GM23338 (cell line): ENCODE data around the gene SLC15A5. TPM values are rescaled to one million over a fixed set of nuclear protein-coding genes. Genes with fewer than 3 reads are reported as not detected.

Source experiments
- ATAC-seq: fragments of 200-7000 bp; cut with Tn5 transposase; 3 replicates; pipeline ENCODE4 v1.9.1; 2020
- DNase-seq: peaks from one replicate; pipeline ENCODE4 v3.0.0-alpha.2; 2015; ENCODE audit warnings: low spot score
- H2AFZ ChIP-seq: fragments of 200-600 bp; sonication (generic); 2 replicates; pipeline ENCODE4 v1.8.0; 2016; ENCODE audit warnings: antibody characterized with exemption, mild to moderate bottlenecking, moderate library complexity
- H3F3A ChIP-seq: fragments of 200-600 bp; sonication (generic); replicated peaks from 2 replicates; pipeline ENCODE4 v1.8.0; 2017; ENCODE audit warnings: antibody characterized with exemption, mixed run types, low read depth
- H3K27ac ChIP-seq: fragments of 200-600 bp; sonication (generic); 2 replicates; pipeline ENCODE4 v1.6.1; 2016; ENCODE audit warnings: low read depth
- H3K27me3 ChIP-seq: fragments of 200-600 bp; sonication (generic); 2 replicates; pipeline ENCODE4 v1.8.0; 2016; ENCODE audit warnings: mild to moderate bottlenecking, mixed run types, moderate library complexity; ENCODE audit not compliant: insufficient read depth
- H3K36me3 ChIP-seq: fragments of 200-600 bp; sonication (generic); 2 replicates; pipeline ENCODE4 v1.8.0; 2016; ENCODE audit warnings: mild to moderate bottlenecking; ENCODE audit not compliant: insufficient read depth
- H3K4me1 ChIP-seq: fragments of 200-600 bp; sonication (generic); 2 replicates; pipeline ENCODE4 v1.8.0; 2016; ENCODE audit warnings: mild to moderate bottlenecking, moderate library complexity; ENCODE audit not compliant: insufficient read depth
- H3K4me2 ChIP-seq: fragments of 200-600 bp; sonication (generic); 2 replicates; pipeline ENCODE4 v1.7.1; 2017; ENCODE audit warnings: mixed run types
- H3K4me3 ChIP-seq: fragments of 200-600 bp; sonication (generic); 2 replicates; pipeline ENCODE4 v1.6.1; 2016; ENCODE audit warnings: mixed run types
- H3K79me2 ChIP-seq: fragments of 200-600 bp; sonication (generic); replicated peaks from 2 replicates; pipeline ENCODE4 v1.8.0; 2017; ENCODE audit warnings: mild to moderate bottlenecking; ENCODE audit not compliant: insufficient read depth
- H3K9me2 ChIP-seq: fragments of 200-600 bp; sonication (generic); 2 replicates; pipeline ENCODE4 v1.8.0; 2017; ENCODE audit not compliant: insufficient read depth
- H4K20me1 ChIP-seq: fragments of 200-600 bp; sonication (generic); replicated peaks from 2 replicates; pipeline ENCODE4 v1.8.0; 2017; ENCODE audit warnings: mild to moderate bottlenecking; ENCODE audit not compliant: insufficient read depth
- H3K27ac Mint-ChIP-seq: 2 replicates; pipeline ENCODE4 v1.8.0; 2020; ENCODE audit warnings: inconsistent platforms, mild to moderate bottlenecking, moderate library complexity, mixed read lengths
- H3K27me3 Mint-ChIP-seq: 3 replicates; pipeline ENCODE4 v1.8.0; 2022; ENCODE audit warnings: low read depth, mild to moderate bottlenecking, moderate library complexity, mixed read lengths, inconsistent platforms; ENCODE audit not compliant: insufficient read depth, poor library complexity
- H3K36me3 Mint-ChIP-seq: 3 replicates; pipeline ENCODE4 v1.8.0; 2021; ENCODE audit warnings: low read depth, mild to moderate bottlenecking, inconsistent platforms, moderate library complexity, mixed read lengths
- H3K4me1 Mint-ChIP-seq: 3 replicates; pipeline ENCODE4 v1.8.0; 2020; ENCODE audit warnings: mild to moderate bottlenecking, inconsistent platforms, mixed read lengths
- H3K4me3 Mint-ChIP-seq: 3 replicates; pipeline ENCODE4 v1.8.0; 2021; ENCODE audit warnings: moderate library complexity, mild to moderate bottlenecking, inconsistent platforms, mixed read lengths
- H3K9me3 Mint-ChIP-seq: 3 replicates; pipeline ENCODE4 v1.8.0; 2020; ENCODE audit warnings: moderate library complexity, mild to moderate bottlenecking, inconsistent platforms, mixed read lengths
- CREB1 ChIP-seq: fragments of 250-450 bp; sonication (Bioruptor Pico); IDR thresholded peaks from 2 replicates; pipeline ENCODE4 v1.5.0; 2020; ENCODE audit warnings: low read depth, mild to moderate bottlenecking, moderate library complexity
- CTCF ChIP-seq, 2 experiments: fragments of 200-600 bp in 1 of 2; sonication (generic) in 1 of 2; conservative IDR thresholded peaks; 2 replicates each; pipeline versions ENCODE4 v1.5.1 to v1.6.1; 2016 to 2017; ENCODE audit warnings: antibody characterized with exemption in 2 of 2, low read depth in 2 of 2, mild to moderate bottlenecking in 2 of 2, moderate library complexity in 1 of 2
- EZH2 ChIP-seq: fragments of 200-600 bp; sonication (generic); IDR thresholded peaks from one replicate; pipeline ENCODE4 v1.8.0; 2017; ENCODE audit warnings: antibody characterized with exemption, mild to moderate bottlenecking, low read depth; ENCODE audit not compliant: unreplicated experiment
- EZH2phosphoT487 ChIP-seq: fragments of 200-600 bp; sonication (generic); IDR thresholded peaks from one replicate; pipeline ENCODE4 v1.8.1; 2018; ENCODE audit warnings: antibody characterized with exemption; ENCODE audit not compliant: unreplicated experiment
- JUNB ChIP-seq: IDR thresholded peaks from one replicate; pipeline ENCODE4 v1.6.1; 2016; ENCODE audit warnings: antibody characterized with exemption; ENCODE audit not compliant: unreplicated experiment
- NANOG ChIP-seq: IDR thresholded peaks from 2 replicates; pipeline ENCODE4 v1.6.1; 2016; ENCODE audit warnings: antibody characterized with exemption, borderline replicate concordance
- POLR2AphosphoS5 ChIP-seq: IDR thresholded peaks from 2 replicates; pipeline ENCODE4 v1.6.1; 2016; ENCODE audit warnings: antibody characterized with exemption, low read depth
- REST ChIP-seq: IDR thresholded peaks from one replicate; pipeline ENCODE4 v1.6.1; 2018; ENCODE audit warnings: antibody characterized with exemption; ENCODE audit not compliant: unreplicated experiment
- STAT1 ChIP-seq: IDR thresholded peaks from one replicate; pipeline ENCODE4 v1.6.1; 2016; ENCODE audit warnings: antibody characterized with exemption; ENCODE audit not compliant: unreplicated experiment
- ZNF114 ChIP-seq: fragments of 250-450 bp; sonication (Bioruptor Pico); IDR thresholded peaks from 2 replicates; pipeline ENCODE4 v1.5.0; 2020; ENCODE audit warnings: mild to moderate bottlenecking, moderate library complexity
- ZNF331 ChIP-seq: fragments of 250-450 bp; sonication (Bioruptor Pico); IDR thresholded peaks from 2 replicates; pipeline ENCODE4 v1.5.0; 2020; ENCODE audit warnings: low read depth, mild to moderate bottlenecking, moderate library complexity
- ZNF462 ChIP-seq: fragments of 250-450 bp; sonication (Bioruptor Pico); IDR thresholded peaks from 2 replicates; pipeline ENCODE4 v1.5.0; 2020; ENCODE audit warnings: mild to moderate bottlenecking, moderate library complexity
- polyA plus RNA-seq: library from polyadenylated mRNA; unstranded; fragments of >200 nt; fragmentation: Nextera tagmentation; extraction: Ambion mirVana; gene quantifications from 2 replicates; pipeline ENCODE4 v1.2.1, GENCODE V29; 2016
- total RNA-seq: library from RNA; depleted of rRNA; stranded (reverse); fragments of >200 nt; shearing (Covaris generic); gene quantifications from 2 replicates; pipeline ENCODE4 v1.2.3, GENCODE V29; 2014
- TF ChIP-seq, protein P1 (sequence below): IDR thresholded peaks from 2 replicates; pipeline ENCODE4 v1.6.1; 2016; ENCODE audit warnings: antibody characterized with exemption

SLC15A5 gene
- total and polyA plus RNA-seq, 2 experiments from 2014 or later = not detected

DNA sequence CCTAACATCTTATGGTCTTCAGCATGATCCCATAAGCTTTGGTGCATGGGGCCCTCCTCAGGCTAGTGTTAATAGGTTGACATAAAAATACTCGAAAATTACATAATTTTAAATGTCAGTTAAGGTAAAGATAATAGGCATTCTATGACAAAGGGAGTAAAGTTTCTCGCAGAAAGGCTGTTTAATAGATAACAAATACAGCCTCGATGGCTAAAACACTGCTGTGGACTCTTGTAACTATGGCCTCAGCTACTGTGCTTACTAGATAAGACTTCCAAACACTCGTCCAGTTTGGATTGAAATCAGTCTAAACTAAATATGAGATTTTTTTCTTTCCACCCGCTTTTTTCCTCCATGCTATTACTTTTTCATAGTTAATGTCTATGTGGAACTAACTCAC, 46.8 kb upstream of the SLC15A5 start:
- H3K4me2 ChIP-seq = no peak overlapping the region
- H3K9me3 Mint-ChIP-seq = peaks cover 8% of the 10 kb centered on the region
- no peak overlapping the region for H3K4me3 Mint-ChIP-seq
- H3K27me3 Mint-ChIP-seq = no peaks in the 10 kb centered on the region
- no peaks in the 10 kb centered on the region for H3K79me2 ChIP-seq
- H3K27ac Mint-ChIP-seq = no peak overlapping the region
- H3K36me3 ChIP-seq = no peaks in the 10 kb centered on the region
- H3K4me1 ChIP-seq = no peaks in the 10 kb centered on the region
- TF ChIP-seq STAT1 = no peak
- TF ChIP-seq CREB1 (CRISPR knock-in tag) = no peak
- TF ChIP-seq, protein P1, sequence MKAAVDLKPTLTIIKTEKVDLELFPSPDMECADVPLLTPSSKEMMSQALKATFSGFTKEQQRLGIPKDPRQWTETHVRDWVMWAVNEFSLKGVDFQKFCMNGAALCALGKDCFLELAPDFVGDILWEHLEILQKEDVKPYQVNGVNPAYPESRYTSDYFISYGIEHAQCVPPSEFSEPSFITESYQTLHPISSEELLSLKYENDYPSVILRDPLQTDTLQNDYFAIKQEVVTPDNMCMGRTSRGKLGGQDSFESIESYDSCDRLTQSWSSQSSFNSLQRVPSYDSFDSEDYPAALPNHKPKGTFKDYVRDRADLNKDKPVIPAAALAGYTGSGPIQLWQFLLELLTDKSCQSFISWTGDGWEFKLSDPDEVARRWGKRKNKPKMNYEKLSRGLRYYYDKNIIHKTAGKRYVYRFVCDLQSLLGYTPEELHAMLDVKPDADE = no peak
- no peak for TF ChIP-seq EZH2
- no peak for TF ChIP-seq ZNF114 (CRISPR knock-in tag)
- no peak for TF ChIP-seq EZH2phosphoT487
- no peak for TF ChIP-seq CTCF (conservative IDR thresholded peaks at IDR 0.05; ENCODE audit: low read depth in 2 of 2)
- TF ChIP-seq JUNB = no peak
- TF ChIP-seq ZNF331 (CRISPR knock-in tag) = no peak
- no peak for TF ChIP-seq NANOG
- no peak for TF ChIP-seq REST
- no peak for TF ChIP-seq ZNF462 (CRISPR knock-in tag)
- TF ChIP-seq POLR2AphosphoS5 = no peak
- peaks cover 2% of the 10 kb centered on the region; the same call in 1 of the 3 replicates for H3K36me3 Mint-ChIP-seq
- H3F3A ChIP-seq = no peaks in the 10 kb centered on the region
- H3K4me3 ChIP-seq = no peak overlapping the region
- H2AFZ ChIP-seq = peak overlapping the region; percentile 30; the same call in 1 of the 2 replicates
- no peak for ATAC-seq
- no peak for DNase-seq
- H3K27ac ChIP-seq = no peak overlapping the region
- H3K4me1 Mint-ChIP-seq = peaks cover 7% of the 10 kb centered on the region; the same call in 2 of the 3 replicates
- H3K9me2 ChIP-seq = 0 out of 2 replicates have a peak, but pooled peaks cover 4% of the 10 kb centered on the region
- no peaks in the 10 kb centered on the region for H4K20me1 ChIP-seq
- H3K27me3 ChIP-seq = no peaks in the 10 kb centered on the region
